Measurements from ENCODE around the gene PRODH2. TPM values are rescaled to one million over a fixed set of nuclear protein-coding genes. Genes with fewer than 3 reads are reported as not detected.

The PRODH2 gene, protein sequence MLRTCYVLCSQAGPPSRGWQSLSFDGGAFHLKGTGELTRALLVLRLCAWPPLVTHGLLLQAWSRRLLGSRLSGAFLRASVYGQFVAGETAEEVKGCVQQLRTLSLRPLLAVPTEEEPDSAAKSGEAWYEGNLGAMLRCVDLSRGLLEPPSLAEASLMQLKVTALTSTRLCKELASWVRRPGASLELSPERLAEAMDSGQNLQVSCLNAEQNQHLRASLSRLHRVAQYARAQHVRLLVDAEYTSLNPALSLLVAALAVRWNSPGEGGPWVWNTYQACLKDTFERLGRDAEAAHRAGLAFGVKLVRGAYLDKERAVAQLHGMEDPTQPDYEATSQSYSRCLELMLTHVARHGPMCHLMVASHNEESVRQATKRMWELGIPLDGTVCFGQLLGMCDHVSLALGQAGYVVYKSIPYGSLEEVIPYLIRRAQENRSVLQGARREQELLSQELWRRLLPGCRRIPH
- total RNA-seq (2014; rRNA removed; shearing (Covaris generic)) = not detected in 2 replicates

DNA sequence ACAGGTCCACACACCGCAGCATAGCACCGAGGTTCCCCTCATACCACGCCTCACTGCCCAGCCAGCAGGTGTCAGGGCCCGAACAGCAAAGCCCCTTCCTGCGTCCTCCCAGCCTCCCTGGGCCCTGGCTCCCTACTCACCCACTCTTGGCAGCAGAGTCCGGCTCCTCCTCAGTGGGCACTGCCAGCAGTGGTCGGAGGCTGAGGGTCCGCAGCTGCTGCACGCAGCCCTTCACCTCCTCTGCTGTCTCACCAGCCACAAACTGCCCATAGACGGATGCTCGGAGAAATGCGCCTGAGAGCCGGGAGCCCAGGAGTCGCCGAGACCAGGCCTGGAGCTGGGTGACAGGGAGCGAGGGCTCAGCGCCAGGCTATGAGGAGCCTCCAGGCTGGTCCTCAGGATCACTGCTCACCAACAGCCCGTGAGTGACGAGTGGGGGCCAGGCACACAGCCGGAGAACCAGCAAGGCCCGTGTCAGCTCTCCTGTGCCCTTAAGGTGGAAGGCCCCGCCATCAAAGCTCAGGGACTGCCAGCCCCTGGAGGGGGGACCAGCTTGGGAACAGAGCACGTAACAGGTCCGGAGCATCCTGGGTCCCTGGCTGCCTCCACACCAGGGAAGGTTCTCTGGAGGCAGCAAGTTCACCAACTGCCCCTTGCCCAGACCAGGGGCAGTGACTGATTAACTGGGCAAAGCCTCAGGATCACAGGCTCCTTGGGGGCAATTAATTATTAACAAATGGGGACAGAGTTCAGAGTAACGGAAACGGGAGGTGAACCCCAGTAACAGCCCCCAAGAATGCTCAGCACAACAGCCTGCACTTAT, at the start of gene PRODH2:
Gene PRODH2, minus strand, starts transcription at position 626 of the 823 bp plus-strand sequence. Its CDS starts 40 bp downstream, at position 586.
- DNase-seq = no peak
- Histone ChIP-seq H3K36me3 (replicated peaks; ENCODE audit: control insufficient read depth, insufficient read depth, low read length) (no peaks in the 10 kb centered on the region), H3K4me3 (ENCODE audit: insufficient read depth, low read depth, low read length) (no peak within 1 kb of the TSS)

GRCh38 chr19:35861640-35862160, 49.1 kb upstream of the PRODH2 start:
- peak overlapping the region; percentile 47 for H3K4me3 ChIP-seq (ENCODE audit: insufficient read depth, low read depth, low read length)
- H3K27me3 ChIP-seq (ENCODE audit: control insufficient read depth, insufficient read depth, low read length) = peaks cover 80% of the 10 kb centered on the region
- peak; percentile 80 for DNase-seq
- H3K36me3 ChIP-seq (replicated peaks; ENCODE audit: control insufficient read depth, insufficient read depth, low read length) = no peaks in the 10 kb centered on the region

More for the DNA sequence above, at the start of gene PRODH2:
- no peaks in the 10 kb centered on the region; the same call in 1 of the 2 replicates for H3K27me3 ChIP-seq (ENCODE audit: control insufficient read depth, insufficient read depth, low read length)

DNA sequence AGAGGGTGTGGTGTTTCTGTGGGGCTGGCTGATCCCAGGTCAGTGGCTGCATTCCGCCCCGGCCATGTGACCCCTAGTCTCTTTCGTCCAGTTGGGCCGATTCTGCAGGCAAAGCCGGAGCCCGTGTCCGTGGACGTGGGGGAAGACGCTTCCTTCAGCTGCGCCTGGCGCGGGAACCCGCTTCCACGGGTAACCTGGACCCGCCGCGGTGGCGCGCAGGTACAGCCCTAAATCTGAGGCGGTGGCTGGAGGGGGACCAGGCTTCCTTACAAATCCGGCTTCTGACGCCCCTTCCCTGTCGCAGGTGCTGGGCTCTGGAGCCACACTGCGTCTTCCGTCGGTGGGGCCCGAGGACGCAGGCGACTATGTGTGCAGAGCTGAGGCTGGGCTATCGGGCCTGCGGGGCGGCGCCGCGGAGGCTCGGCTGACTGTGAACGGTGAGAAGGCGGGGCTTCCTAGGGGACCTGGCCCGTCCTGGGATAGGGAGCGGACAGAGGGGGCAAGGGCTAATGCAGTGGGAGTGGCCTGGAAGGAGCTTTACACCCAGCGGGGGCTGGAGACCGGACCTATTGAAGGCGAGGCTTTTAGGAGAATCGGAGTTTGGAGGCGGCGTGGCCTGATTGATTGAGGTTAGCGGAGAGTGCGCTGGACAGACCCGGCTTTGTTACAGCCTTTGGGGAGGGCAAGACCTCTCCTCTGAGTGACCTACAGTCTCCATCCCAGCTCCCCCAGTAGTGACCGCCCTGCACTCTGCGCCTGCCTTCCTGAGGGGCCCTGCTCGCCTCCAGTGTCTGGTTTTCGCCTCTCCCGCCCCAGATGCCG, 48.4 kb upstream of the PRODH2 start:
- Histone ChIP-seq H3K27me3 (ENCODE audit: control insufficient read depth, insufficient read depth, low read length) (peaks cover 82% of the 10 kb centered on the region), H3K36me3 (replicated peaks; ENCODE audit: control insufficient read depth, insufficient read depth, low read length) (no peaks in the 10 kb centered on the region), H3K4me3 (ENCODE audit: insufficient read depth, low read depth, low read length) (peak overlapping the region; percentile 47)
- DNase-seq = peak; percentile 99

GRCh38 chr19:35860436-35860817, 47.8 kb upstream of the PRODH2 start:
- H3K27me3 ChIP-seq (ENCODE audit: control insufficient read depth, insufficient read depth, low read length) = peaks cover 81% of the 10 kb centered on the region

DNA sequence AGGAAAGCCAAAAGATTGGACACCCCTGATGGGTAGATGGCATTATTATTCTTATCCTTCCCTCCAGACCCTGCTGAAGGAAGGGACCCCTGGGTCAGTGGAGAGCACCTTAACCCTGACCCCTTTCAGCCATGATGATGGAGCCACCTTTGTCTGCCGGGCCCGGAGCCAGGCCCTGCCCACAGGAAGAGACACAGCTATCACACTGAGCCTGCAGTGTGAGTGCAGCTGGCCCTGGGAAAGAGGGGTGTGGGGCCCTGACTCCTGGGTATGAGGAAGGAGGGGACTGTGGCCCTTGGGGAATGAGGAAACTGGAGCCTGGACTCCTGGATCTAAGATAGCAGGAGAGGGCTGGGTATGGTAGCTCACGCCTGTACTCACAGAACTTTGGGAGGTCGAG, 46.8 kb upstream of the PRODH2 start:
- H3K27me3 ChIP-seq (ENCODE audit: control insufficient read depth, insufficient read depth, low read length) = peaks cover 85% of the 10 kb centered on the region

More at GRCh38 chr19:35860436-35860817, 47.8 kb upstream of the PRODH2 start:
- H3K36me3 ChIP-seq (replicated peaks; ENCODE audit: control insufficient read depth, insufficient read depth, low read length) = no peaks in the 10 kb centered on the region
- peak; percentile 77 for DNase-seq
- peak overlapping the region; percentile 47 for H3K4me3 ChIP-seq (ENCODE audit: insufficient read depth, low read depth, low read length)

DNA sequence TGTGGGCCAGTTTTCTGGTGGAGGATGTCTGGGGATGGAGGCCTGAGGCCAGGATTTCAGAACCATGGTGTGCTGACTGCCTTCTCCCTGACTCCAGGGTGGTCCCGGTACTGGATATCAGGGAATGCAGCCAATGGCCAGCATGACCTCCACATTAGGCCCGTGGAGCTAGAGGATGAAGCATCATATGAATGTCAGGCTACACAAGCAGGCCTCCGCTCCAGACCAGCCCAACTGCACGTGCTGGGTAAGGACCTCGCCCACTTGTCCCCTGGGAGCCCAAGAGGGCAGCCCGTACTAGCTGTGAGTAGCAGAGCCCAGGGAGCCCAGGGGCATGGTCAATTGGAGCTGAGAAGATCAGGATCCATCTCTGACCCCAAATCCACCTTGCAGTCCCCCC, 45.7 kb upstream of the PRODH2 start:
- no peak for DNase-seq
- no peak overlapping the region for H3K4me3 ChIP-seq (ENCODE audit: insufficient read depth, low read depth, low read length)
- H3K36me3 ChIP-seq (replicated peaks; ENCODE audit: control insufficient read depth, insufficient read depth, low read length) = no peaks in the 10 kb centered on the region
- peaks cover 82% of the 10 kb centered on the region for H3K27me3 ChIP-seq (ENCODE audit: control insufficient read depth, insufficient read depth, low read length)

More for the DNA sequence above, 46.8 kb upstream of the PRODH2 start:
- Histone ChIP-seq H3K36me3 (replicated peaks; ENCODE audit: control insufficient read depth, insufficient read depth, low read length) (no peaks in the 10 kb centered on the region), H3K4me3 (ENCODE audit: insufficient read depth, low read depth, low read length) (no peak overlapping the region)
- no peak for DNase-seq

DNA sequence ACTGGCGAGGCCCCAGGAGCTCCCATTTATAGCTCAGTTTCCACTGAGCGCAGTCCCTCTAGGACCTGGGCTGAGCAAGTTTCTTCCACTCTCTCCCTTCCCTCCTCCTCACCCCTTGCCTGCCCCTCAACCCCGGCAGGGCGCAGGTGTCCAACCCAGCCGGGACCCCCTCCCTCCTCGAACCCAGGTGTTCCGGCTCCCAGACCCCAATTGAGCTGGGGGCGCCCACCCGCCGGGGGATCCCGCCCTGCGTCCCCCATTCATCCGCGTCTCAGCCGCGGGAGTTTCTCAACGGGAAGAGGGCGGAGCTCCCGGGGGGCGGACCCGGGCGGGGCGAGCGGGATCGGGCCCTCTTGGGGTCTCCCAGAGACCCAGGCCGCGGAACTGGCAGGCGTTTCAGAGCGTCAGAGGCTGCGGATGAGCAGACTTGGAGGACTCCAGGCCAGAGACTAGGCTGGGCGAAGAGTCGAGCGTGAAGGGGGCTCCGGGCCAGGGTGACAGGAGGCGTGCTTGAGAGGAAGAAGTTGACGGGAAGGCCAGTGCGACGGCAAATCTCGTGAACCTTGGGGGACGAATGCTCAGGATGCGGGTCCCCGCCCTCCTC, 44.0 kb upstream of the PRODH2 start, which contains the start of gene KIRREL2:
Gene KIRREL2, plus strand, starts transcription at position 366 of the 604 bp plus-strand sequence. Its CDS starts 209 bp downstream, at position 575.
- peak; percentile 95 for DNase-seq
- H3K27me3 ChIP-seq (ENCODE audit: control insufficient read depth, insufficient read depth, low read length) = peaks cover 78% of the 10 kb centered on the region
- no peaks in the 10 kb centered on the region for H3K36me3 ChIP-seq (replicated peaks; ENCODE audit: control insufficient read depth, insufficient read depth, low read length)
- peak within 1 kb of the TSS; percentile 61 for H3K4me3 ChIP-seq (ENCODE audit: insufficient read depth, low read depth, low read length)

DNA sequence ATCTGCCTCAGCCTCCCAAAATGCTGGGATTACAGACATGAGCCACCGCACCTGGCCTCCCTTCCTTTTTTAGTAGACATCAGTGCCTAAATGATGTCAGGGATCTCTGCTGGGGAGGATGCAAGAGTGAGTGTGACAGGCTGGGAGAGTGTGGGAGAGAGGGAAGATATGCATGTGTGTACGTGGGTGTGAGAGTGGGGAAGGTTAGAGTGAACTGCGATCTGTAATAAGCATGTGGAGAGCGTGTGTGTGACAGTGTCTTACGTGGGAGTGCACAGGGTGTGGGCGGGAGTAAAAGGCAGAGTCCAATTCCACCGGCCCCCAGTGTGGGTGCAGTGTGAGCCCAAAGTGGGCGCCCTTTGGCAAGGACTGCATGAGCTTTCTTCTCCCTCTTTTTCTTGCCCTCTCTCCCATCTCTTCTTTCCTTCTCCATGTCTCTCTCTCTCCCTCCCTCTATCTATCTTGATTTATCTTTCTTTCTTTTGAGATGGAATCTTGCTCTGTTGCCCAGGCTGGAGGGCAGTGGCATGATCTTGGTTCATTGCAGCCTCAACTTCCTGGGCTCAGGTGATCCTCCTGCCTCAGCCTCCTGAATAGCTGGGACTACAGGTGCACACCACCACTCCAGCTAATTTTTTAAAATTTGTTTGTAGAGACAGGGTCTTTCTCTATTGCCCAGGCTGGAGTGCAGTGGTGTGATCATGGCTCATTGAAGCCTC, 40.6 kb upstream of the PRODH2 start:
- DNase-seq = no peak
- Histone ChIP-seq H3K36me3 (replicated peaks; ENCODE audit: control insufficient read depth, insufficient read depth, low read length) (no peaks in the 10 kb centered on the region), H3K4me3 (ENCODE audit: insufficient read depth, low read depth, low read length) (no peak overlapping the region), H3K27me3 (ENCODE audit: control insufficient read depth, insufficient read depth, low read length) (peaks cover 64% of the 10 kb centered on the region)

DNA sequence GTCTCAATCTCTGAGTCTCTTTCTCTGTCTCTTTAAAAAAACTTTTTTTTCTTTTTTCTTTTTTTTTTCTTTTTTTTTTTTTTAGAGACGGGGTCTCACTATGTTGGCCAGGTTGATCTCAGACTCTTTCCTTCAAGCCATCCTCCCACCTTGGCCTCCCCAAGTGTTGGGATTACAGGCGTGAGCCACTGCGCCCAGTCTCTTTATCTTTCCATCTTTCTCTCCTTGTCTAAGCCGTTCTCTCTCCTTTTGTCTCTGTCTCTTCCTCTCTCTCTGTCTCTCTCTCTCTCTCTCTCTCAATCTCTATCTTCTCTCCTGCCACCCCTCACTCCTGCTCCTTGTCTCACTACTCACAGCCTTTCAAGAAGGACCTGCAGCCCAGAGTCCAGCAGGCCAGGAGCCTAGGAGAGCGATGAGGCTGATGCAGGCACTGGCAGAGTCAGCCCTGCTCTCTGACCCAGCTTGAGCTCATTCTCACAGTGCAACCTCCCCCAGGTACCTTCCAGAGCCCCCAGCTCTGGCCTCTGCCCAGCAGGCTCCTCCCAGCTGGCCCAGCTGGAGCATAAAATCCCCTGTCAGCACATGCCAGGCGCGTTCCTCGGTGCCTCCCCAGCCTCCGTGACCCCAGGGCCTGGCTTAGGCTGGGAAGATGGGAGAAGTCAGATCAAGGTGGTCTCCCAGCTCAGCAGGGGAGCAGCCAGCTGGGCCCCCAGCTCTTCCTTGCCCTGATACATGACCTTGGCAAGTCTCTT, 39.6 kb upstream of the PRODH2 start, which contains the start of gene NPHS1:
Gene NPHS1, minus strand, starts transcription at position 476 of the 752 bp plus-strand sequence. CDS start 667 bp downstream, outside the sequence.
- Histone ChIP-seq H3K27me3 (ENCODE audit: control insufficient read depth, insufficient read depth, low read length) (peaks cover 61% of the 10 kb centered on the region), H3K36me3 (replicated peaks; ENCODE audit: control insufficient read depth, insufficient read depth, low read length) (no peaks in the 10 kb centered on the region), H3K4me3 (ENCODE audit: insufficient read depth, low read depth, low read length) (peak within 1 kb of the TSS; percentile 16; the same call in 1 of the 2 replicates)
- DNase-seq = peak; percentile 60

- no peaks in the 10 kb centered on the region for H3K36me3 ChIP-seq (replicated peaks; ENCODE audit: control insufficient read depth, insufficient read depth, low read length)
- H3K27me3 ChIP-seq (ENCODE audit: control insufficient read depth, insufficient read depth, low read length) = peaks cover 53% of the 10 kb centered on the region
- peak overlapping the region; percentile 16; the same call in 1 of the 2 replicates for H3K4me3 ChIP-seq (ENCODE audit: insufficient read depth, low read depth, low read length)
- DNase-seq = peak; percentile 90
Measured at GRCh38 chr19:35851213-35852028, 38.8 kb upstream of the PRODH2 start.

GRCh38 chr19:35848919-35849505, 36.4 kb upstream of the PRODH2 start:
- Histone ChIP-seq H3K4me3 (ENCODE audit: insufficient read depth, low read depth, low read length) (no peak overlapping the region), H3K36me3 (replicated peaks; ENCODE audit: control insufficient read depth, insufficient read depth, low read length) (no peaks in the 10 kb centered on the region), H3K27me3 (ENCODE audit: control insufficient read depth, insufficient read depth, low read length) (peaks cover 55% of the 10 kb centered on the region)
- DNase-seq = peak; percentile 30

Measured in H7 (cell line).